HL-60/S4 treated with phorbol 12-myristate 13-acetate at 8.2 ng/mL for 4 days and 3 days (cell line): ENCODE data around the gene PIGH.
"Not testable (repeated sequence)": the region's sequence is repeated elsewhere in the genome, so short reads cannot be mapped to it uniquely, and the experiment has no call there.

Source experiments
- in situ Hi-C: fragments of 300-500 bp; cut with MboI; formaldehyde crosslinking; loops from 2 replicates; pipeline ENCODE4 v1.15.0; 2022; ENCODE audit warnings: low sequenced_read_pairs

Gene PIGH

DNA sequence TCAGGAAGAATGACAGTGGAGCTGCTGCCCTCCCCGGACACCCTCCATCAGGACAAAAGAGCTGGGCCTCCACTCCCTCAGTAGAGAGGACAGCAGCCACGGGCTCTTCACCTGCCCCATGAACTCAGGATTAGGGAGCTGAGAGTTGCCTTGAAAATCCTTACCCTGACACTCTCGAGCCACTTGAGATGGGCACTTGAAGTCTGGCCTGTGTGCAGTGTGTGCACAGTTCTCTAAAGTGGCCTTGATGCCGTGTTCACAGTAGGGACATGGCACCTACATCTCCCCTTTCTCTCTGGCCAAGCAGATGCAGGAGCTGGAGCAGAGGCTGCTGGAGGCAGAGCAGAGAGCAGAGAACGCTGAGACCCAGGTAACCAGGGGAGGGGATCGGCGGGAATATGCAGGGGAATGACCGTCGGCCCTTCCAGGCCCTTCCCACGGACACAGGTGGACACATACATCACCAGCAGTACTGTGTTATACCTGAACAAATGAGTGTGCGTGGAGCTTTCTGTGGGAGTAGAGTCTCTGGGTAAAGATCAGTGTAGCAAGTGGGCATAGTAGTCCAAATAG is 44.5 kb downstream of the PIGH start:
- in situ Hi-C loops = no loop called here

DNA sequence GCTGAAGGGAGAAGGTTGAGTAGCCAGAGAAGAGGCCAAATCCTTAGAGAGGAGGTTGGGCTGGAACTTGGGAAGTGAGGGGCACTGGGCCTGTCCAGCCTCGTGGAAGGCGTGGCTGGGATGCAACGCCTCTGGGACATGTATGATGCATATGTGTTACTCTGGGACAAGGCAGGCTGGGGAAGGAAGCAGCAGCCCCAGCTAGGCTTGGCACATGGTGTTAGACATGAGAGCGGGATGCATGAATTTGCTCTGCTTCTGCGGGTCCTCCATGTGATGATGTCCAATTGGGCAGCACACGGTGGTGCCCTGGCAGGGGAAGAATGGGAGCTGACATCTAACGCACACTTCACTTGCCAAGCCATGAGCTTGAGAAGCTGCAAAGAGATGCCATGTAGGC is 45.7 kb downstream of the PIGH start:
- in situ Hi-C loops = no loop called here

DNA sequence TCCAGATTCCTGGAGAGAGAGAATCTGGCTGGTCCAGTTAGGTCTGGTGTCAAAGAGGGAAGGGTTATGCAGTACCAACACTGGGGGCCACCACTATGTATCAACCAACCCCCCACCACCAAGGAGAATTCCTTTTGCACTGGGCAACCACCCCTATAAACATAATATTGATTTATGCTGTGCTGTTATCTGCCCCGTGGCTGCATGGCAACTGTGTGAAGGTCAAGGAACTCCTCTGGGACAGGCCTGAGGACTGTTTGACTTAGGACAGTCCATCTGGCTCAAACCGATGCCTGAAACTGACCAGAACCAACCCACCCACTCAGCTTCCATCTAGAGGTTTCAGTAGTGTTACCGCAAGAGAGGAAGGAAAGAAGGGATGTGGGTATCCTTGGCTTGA is 46.5 kb downstream of the PIGH start:
- in situ Hi-C loops = no loop called here

DNA sequence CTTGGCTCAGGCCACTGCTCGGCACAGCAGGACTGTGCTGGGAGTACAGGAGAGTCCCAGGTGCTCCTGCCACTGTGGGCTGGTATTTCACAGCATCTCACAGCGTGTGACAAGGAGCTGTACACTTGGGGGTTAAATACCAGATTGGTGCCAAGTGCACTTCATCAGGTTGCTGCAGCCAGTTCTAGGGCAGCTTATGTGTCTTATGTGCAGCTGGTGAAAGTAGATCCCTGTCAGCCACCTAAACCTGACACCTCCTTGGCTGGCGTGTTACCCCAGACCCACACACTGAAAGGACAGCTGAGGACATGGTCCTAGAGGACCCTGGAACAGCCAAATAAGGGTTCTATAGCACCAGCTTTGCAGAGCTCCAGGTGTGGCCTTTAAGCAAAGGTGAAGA is 48.1 kb downstream of the PIGH start:
- in situ Hi-C loops = no loop called here

DNA sequence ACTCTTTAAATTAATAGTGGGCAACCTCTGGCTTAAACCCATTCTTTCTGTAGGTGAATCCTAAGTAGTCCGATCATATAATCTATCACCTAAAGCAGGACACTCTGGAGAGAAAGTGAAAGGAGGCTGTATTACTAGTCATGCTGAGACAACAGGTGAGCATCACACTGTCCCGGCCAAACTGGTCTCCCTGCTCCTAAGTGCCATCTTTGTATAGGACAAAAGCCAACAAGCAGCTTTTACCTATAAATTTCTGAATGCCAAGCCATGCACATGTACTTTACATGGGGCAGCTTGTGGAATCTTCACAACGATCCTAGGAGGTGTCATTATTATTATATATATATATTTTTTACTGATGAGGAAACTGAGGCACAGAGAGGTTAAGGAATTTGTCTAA is 48.9 kb downstream of the PIGH start:
- in situ Hi-C loops = no loop called here

DNA sequence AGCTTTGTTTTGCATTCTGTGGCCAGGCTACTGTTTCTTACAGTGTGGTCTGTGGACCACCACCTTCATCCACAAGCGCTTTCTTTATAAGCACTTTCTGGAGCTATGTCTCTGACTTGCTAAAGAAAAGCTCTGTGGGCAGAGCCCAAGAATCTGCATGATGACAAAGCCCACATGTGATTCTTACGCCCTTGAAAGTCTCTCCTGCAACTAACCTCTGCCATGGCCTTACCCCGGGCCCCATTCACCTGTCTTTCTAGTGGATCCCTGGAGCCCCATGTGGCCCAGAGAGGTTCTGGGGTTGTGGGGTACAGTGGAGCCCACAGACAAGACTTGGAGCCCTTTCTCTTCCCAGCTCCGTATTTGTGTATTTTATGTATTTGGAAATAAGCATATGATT is 50.3 kb downstream of the PIGH start:
- in situ Hi-C loops = no loop called here

DNA sequence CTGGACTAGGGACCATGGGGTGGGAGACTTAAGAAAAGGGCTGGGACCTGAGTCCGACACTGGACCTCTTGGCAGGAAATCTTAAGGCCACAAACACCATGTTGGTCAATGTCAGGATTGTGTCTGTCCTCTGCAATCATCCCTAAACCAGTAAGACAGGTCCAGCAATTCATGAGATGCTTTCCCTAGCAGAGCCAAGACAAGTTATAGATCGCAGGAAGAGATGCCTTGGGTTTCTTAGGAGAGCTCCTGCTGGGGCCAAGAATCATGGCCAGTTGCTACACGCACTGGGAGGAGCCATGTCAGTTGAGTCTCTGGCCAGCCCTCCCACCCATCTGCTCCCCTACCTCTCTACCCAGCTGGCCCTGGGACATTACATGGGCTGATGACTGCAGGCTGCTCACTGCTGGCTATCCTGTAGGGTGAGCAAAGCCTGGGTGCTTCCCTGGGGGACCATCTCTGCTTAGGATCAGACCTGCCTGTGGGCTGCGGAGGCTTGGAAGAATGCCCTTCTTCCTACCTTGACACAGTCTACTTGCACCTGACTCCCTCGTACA is 52.8 kb downstream of the PIGH start:
- in situ Hi-C loops = no loop called here

DNA sequence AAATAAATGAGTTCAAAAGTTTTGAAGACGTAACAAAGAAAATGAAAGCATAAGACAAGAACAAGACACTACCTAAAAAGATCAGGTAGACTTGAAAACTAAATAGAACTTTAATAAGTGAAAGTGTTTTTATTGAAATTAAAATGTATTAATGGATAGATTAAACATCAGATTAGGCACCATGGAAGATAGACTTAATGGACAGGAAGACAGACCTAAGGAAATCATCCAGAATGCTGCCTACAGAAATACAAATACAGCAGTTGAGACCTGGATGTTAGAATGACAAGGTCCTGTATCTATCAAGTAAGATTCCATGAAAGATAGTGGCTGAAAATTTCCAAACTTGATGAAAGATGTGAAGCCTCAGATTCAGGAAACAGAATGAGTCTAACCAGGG is 55.5 kb downstream of the PIGH start:
- in situ Hi-C loops = no loop called here

DNA sequence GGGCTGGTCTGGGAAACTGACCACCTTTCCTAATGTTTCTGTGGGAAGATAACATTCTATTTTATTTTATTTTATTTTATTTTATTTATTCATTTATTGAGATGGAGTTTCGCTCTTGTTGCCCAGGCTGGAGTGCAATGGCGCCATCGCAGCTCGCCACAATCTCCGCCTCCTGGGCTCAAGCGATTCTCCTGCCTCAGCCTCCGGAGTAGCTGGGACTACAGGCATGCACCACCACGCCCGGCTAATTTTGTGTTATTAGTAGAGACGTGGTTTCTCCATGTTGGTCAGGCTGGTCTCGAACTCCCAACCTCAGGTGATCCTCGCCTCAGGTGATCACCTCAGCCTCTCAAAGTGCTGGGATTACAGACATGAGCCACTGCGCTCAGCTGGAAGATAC is 57.4 kb downstream of the PIGH start:
- in situ Hi-C loops = not testable (repeated sequence)

DNA sequence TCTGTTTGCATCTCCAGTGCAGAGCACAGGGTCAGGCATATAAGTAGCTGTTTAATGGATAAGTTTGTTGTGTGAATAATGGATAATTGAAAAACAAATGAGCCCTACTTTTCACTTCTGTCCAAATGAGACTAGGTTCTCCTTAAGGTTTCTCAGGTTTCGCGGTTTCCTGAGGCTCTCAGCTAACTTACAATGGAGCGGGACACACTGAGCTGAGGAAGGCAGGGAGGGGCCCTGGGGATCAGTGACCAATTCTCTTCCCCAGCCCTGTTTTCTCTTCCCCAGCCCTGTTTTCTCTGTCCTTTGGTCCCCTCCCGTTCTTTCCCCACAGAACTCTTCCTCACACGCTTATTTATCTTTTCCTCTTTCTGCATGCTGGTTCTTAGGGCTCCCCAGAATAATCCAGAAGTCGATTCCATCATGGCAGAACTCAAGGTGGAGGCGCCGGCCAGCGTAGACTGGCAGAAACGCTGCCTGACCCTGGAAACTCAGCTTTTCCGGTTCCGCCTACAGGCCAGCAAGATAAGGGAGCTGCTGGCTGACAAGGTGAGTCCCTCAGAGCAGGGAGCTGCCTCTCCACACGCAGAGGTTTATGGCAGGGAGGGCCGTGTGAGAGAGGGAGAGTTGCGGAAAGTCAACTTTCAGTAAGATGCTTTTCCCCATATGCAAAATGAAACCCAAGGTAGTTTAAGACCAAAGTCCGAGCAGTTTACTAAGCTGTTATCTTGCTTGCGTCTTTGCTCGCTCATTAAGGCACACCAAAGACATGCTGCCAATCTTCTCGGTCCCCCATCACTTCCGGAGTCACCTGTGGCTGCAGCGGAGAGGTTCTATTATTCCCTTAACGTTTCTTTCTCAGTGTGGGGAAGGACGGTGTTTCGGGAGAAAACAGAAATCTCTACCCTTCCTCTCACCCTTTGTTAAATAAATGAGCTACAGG is 58.4 kb downstream of the PIGH start:
- in situ Hi-C loops = no loop called here
